ENCODE measurements around the gene SNAP25.

Gene SNAP25

DNA sequence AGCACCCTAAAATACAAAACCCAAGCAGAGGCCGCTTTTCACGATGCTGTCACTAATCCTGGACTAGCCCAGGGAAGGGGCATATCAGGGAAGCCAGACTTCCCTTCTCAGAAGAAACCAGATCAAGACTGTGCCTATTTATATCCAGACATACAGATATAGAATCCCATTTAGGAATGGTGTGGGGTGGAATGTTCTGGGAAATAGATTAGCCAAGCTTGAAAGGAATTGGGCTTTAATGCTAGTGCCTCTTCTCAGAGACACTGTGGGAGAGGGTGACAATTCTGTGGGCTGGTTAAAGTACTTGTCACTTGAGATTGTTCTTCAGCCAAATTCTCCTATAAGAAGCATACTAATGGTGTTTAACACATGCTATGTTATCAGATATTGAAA lies 45.5 kb downstream of the SNAP25 start:
- no peak for DNase-seq

DNA sequence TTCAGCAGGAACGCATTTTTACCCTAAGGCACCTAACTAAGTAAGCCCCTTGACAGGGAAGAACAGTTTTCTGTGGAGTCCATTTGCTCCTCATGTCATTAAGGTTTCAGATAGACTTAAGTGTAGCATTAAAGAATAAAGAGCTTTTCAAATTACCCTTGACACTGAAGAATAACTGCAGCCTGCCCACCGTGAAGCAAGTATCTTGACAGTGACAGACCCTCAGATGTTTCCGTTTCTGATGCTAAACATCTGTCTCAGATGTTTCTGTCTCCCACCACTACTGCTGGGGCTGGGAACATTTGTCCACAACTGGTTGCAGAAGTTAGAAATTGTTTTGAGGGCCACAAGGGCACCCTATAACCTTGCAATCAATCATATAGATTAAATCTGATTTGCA lies 50.0 kb downstream of the SNAP25 start:
- DNase-seq, result no peak

DNA sequence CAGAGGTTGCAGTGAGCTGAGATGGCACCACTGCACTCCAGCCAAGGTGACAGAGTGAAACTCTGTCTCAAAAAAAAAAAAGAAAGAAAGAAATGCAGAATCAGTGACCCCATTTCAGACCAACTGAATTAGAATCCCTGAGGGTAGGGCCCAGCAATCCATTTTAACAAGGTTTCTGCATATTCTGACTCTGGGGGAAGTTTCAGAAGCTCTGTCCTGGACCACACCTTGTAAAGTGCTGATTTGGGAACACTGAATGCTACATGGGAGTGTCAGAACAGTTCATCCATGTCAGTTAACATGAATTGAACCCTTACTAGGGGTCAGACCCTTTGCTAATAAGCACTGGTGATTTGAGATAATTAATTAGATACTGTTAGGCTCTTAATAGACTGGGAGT lies 52.0 kb downstream of the SNAP25 start:
- no peak for DNase-seq

DNA sequence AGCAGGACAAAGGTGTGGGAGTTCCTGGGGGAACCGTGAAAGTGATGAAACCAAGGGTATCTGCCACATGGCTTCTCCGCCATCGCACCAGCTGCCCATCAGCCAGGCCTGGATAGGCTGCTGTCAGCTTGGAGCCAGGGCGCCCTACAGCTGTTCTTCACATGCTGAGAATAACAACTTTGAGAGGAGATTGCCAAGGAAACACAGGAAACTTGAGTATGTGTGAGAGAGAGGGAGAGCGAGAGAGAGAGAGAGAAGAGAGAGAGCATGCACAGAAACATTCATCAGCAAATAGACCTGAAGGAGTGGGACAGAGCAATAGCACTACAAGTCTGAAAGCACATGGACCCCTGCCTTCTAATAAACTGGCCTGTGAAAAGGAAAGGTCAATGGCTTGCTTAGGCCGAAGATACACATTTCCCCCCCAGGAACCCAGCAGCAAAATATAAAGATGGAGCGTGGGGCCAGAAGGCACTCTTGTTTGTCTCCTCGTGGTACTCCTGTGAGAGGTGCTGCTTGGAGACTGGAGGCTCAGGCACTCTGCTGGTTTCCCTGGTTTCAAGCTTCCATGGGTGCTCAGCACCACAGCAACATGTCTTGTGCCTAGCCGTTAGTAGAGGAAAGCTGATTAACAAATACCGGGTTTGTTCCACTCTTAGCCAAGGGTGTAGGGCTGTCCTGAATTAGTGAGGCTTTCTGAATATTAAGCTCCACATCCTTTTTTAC lies 53.0 kb downstream of the SNAP25 start:
- DNase-seq, result no peak

DNA sequence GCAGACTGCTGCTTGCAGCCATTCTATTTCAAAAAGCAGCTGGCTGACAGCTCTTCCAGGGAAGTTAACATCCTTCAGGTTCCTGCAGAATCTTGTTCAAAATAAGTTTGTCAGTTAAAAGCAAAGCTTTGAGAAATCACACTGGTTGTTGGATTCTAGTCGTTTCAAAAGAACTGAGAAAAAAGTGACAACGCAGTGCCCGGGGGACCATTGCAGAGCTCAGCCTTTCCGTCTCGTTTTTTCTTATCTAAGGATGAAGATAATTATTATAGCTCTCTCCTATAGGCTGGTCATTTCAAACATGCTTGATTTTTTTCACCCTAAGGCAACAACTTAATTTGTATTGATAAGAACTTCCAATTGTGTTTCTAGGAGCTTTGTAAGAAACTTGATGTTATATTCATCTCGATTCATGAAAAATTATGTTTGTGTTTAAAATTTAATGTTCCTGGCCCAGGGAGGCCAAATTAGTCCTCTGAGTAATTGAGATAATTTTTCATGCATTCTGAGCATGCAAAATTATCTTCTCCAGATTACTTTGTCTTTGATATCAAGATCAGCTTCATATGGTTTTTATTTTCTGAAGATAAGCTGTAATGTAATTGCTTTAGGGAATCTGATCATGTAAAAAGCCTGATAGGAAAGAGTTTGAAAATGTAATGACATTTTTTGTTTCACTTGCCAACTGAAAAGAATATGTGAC lies 58.4 kb downstream of the SNAP25 start:
- no peak for DNase-seq

DNA sequence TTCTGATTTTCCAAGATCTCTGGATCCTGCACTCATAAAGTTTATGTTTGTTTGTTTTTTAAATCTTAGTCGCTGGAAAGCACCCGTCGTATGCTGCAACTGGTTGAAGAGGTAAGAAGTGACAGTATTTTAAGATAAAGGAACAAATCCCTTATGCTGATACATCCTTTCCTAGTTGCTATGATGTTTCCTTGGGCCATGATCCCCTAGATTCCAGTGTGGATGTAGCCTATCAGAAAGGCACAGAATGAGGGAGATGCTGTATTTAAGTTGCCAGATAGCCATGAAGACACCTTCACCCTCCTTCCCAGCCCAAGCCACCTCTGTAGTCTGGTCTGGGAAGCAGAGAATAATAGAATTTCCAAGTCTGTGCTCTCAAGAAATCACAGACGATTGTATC lies 59.0 kb downstream of the SNAP25 start:
- no peak for DNase-seq

DNA sequence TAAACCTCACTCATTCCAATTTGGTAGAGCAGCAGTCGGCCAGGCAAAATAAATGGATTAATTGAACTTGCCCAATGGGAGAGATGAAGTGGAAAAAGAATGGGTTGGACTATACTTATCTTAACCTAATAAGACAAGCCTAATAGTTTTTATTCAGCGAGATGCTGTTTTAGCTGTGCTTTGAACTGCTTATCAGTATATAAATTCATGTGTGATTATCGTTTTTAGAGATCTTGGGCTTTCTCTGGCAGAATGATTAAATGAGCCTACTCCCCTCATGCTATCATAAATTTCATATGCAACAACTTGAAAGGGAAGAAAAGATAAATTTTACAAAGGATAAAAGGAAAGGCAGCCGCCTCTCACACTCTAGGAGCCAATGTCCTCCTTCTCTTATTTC lies 59.8 kb downstream of the SNAP25 start:
- no peak for DNase-seq

DNA sequence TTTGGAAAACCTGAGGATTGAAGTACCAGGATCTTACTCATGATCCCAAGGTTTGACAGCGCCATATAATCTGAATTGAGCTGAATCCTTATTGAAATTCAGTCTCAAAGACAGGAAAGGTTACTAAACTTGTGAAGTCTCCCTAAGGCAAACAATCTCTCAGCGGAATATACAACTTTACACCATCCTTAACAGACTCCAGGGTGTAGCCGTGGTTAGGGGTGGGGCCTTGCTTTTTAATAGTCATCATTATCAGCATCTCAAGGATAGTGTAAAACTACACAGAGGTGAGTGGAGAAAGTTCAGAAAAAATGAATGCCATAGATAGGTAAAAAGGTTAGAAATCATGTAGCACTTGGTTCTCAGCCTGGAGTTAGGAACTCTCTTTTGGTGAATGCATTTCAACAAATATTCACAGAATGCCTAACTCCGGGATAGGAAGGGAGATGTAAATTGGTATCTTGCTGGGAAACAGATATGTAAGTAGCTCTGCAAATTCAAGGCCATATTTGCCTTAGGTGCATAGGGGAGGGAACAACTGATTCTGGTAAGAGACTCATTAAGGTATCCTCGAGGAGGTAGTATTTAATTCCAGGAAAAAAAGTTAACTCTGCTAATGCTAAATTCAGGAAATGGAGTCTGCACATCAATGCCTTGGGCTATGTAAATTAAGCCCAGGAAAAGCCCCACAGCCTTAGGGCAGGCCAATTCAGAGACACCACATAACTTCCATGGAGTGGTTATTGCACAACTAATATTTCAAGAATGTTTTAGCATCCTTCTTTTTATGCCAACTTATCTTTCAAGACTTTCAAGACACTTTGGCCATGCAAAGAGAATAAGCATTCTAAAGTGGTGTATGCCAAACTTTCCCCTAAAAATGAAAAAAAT lies 61.6 kb downstream of the SNAP25 start:
- DNase-seq, result no peak

DNA sequence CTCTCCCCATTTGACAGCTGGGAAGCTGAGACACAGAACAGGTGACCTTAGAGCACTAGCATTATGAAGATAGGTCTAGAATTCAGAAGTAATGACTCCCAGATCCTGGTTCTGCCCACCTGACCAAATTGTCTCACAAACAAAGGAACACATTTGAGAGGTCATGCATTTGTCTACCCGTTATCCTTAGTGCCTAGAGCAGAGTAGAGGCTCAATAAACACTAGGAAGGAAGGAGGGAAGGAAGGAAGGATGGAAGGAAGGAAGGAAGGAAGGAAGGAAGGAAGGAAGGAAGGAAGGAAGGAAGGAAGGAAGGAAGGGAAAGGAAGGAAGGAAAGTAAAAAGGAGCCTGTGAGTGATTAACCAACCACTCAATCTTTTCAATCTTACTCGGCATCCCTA lies 63.3 kb downstream of the SNAP25 start:
- no peak for DNase-seq

DNA sequence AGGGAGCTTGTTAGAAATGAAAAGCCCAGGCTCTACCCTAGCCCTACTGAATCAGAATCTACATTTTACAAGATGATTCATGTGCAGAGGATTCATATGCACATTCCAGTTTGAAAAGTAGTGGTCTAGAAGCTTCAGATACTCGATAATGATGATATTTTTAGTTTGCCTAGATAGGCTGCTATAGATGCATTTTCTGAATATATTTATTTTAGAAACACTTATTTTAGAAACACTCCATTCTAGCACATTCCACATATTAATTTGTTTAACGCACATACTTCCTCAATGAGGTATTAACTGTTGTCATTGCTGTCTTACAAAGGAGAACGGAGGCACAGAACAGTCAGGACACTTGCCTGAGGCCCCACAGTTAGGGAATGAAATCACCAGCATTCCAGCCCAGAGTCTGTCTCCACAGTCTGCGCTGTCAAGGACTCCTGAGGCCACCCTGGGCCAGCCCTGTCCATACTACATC lies 64.4 kb downstream of the SNAP25 start:
- DNase-seq, result no peak

DNA sequence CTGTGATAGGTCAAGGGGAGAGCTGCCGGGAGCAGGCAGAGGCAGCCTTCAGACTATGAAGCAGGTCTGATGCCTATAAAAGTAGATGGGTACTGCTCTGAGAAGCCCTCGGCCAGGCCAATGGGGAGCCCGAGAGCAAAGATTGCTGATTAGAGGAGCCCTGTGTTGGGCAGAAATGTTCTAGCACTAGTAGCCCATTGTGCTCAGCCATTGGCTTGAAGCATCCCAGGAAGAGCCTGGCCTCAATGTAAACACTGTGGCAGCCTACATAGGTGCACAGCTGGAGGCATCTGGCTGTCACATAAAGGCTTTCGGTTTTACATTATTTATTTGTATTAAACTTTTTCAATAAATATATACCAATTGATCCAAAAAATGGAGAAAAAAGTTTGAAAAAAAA lies 67.7 kb downstream of the SNAP25 start:
- no peak for DNase-seq

DNA sequence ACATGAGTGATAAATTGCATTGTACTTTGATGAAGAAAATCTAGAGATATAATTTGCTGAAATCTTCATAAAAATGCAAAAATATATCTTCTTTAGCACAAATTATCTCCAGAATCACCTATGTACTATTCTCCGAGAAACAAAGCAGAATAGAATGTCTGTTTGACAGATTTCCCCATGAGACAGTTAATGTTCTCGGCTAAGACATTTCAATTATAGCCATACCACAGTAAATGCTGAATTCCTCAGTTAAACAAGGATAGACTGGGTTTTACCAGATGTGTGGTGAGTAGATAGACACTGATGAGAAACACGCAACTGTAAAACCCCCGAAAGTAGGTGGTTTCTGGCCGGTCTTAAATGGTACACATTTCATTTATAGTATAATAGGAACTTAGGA lies 69.8 kb downstream of the SNAP25 start:
- DNase-seq, result no peak

DNA sequence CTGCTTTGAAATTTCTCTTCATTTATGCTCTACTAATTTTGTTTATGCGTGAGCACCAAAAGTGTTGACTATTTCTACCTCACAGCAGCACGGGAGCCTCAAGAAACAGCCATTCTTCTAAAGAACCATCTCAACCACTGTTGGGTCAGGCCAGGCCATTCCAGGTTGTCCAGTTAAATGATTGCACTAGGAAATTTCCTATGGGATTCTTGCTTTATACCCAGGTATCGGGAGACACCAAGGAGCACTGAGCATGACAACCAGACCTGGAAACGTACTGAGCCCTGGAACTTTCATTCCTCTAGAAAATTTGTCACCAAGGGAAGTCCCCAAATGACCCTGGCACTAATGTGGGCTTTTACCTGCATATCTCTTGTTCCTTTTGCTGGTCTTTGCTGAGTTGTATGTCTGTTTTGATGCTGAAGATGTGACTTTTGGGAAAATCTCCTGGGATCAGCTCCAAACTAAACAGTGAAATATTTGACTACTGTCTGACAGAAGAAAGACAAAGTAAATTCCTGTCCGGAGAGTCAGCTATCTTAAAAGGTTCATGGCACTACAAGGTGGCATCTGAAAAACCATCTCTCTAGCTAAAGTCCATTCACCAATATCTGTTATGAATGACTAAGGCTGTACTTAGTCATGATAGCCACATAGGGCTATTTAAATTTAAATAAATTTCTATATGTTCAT lies 70.5 kb downstream of the SNAP25 start:
- no peak for DNase-seq

DNA sequence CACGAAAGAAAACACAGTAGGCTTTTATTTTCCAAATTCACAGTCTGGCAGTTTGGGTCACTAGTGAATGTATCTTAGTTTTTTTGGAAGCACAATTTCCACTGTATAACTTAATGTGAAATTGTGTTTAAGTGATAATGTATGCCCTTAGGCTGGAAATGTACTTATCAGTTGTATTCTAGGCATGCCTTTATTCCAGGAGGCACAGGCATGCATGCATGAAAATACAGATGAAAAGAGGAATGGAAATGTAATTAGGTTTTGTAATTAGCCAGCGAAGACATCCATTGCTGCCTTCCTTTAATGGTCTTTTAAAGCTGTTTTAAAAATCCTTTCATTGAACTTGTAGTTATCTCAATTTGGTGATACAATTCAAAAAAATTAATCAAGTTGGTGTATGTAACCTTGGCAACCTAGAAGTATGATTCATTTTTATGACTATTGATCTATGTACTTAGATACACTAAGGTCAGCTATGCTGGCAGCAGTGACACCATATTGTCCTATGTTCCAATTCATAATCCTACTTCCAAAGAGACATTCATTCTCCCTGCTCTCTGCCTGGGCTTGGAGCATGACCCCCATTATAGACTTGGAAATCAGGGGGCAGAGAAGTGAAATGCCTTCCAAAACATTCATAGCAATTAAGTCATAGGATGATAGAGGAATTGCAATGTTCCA lies 73.1 kb downstream of the SNAP25 start:
- DNase-seq, result no peak

DNA sequence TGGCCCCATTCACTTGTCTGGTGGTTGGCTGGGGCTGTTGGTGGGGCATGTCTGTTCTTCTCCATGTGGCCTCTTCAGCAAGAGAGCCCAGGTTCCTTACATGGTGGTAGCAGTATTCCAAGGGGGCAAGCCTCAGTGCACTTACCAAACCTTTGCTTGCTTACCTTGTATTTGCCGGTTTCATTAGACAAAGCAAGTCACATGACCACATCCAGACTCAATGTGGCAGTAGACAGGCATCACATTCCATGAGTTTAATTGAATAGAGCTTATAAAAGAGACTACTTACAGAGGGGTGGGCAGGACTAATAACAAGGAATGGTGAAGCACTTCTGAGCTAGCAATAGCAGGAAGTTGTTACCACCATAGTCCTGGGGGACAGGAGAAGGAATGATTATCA lies 78.6 kb downstream of the SNAP25 start:
- no peak for DNase-seq

DNA sequence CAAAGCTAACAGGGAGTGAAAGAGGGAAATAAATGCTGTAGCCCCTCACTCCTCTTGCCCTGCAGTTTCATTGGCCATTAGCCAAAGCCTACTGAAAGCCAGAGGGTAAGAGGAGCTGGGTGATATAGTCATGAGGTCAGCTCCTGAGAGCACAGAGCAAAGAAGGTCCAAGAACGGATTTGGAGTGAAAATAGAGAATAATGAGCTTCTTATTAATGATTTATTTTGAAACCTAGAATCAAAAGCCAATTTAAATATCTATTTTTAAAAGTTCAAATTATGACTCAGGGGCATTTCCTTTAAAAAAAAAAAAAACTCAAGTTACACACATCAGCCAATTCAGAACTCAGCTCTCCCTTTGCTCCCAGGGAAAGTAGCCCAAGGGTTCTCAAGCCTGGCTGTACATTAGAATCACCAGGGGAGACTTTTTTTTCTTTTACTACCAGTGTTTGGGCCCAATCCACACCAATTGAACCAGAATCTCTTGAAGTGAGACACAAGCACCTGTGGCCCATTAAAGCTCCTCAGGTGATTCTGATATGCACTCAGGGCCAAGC lies 79.1 kb downstream of the SNAP25 start:
- DNase-seq, result no peak

DNA sequence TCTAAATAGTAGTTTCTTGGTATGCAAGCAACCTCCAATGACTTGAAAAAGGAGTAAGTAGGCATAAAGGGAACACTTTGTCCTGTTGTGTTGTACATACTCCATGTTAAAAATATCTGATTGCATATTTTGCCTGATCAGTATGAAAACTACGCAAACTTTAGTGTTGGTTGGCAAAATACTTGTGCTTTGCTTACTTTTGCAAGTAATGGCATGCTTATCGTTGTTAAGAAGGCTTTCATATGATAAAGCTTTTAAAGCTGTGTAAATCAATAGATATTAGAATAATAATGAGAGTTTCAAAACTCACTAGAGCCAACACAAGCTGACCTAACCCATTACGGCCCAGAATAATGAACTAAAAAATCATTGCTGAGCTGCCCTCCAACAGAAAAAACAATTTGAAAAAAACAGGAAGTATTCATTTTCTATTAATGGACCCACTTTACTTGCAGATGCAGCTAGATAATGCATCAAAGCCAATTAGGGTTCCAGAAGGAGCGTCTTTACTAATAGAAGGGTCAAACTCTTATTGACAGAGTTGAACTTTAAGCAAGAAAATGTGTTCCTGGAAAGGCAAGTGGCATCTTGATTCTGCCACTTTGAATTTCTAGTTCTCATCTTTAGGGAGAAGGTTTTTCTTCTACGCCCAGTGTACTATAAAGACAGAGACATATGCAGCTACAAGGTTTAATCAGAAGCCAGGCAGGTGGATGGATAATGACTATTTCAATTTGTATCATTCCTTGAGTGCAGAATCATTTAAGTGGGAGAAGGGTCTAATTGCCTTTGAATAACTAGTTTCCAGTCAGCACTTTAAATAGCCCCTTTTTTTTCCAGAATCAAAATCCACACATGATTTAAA lies 82.2 kb downstream of the SNAP25 start:
- no peak for DNase-seq

DNA sequence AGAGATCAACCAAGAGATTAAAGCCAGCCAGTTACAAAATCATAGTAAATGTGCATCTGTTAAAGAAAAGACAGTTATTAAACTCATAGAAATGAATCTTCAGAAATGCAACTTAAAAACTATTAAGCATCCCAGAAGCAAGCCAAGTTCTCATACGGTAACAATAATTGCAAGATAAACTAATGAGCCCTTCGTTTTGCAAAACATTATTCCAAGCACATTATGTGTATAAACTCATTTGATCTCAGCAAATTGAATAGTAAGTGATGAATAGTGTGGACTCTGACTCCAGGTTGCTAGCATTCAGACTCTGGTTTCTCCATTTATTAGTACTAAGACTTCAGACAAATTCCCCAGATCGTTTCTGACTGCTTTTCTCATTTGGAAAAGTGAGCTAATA lies 85.2 kb downstream of the SNAP25 start:
- DNase-seq, result no peak

DNA sequence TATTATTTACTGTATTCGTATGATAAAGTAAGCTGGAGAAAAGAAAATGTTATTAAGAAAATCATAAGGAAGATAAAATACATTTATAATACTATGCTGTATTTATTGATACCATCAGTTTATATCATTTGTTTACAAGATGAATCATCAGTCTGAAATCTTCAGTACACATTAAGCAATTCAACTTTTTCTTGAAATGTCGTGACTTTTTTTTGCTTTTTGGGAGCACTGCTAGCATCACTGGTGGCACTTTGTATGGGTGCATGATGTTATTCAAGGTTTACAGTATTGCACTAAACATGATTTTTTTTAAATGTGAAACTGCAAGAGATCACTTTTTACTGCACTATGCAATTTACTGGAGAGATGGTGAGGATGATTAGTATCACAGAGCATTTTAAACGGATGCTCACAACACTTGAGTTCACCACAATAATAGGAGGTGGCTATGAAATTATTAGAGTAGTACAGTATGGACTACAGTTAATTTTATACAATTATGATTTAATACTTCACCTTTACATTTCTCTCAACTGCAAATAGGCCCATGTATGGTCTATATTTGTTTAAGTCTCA lies 85.9 kb downstream of the SNAP25 start:
- no peak for DNase-seq

DNA sequence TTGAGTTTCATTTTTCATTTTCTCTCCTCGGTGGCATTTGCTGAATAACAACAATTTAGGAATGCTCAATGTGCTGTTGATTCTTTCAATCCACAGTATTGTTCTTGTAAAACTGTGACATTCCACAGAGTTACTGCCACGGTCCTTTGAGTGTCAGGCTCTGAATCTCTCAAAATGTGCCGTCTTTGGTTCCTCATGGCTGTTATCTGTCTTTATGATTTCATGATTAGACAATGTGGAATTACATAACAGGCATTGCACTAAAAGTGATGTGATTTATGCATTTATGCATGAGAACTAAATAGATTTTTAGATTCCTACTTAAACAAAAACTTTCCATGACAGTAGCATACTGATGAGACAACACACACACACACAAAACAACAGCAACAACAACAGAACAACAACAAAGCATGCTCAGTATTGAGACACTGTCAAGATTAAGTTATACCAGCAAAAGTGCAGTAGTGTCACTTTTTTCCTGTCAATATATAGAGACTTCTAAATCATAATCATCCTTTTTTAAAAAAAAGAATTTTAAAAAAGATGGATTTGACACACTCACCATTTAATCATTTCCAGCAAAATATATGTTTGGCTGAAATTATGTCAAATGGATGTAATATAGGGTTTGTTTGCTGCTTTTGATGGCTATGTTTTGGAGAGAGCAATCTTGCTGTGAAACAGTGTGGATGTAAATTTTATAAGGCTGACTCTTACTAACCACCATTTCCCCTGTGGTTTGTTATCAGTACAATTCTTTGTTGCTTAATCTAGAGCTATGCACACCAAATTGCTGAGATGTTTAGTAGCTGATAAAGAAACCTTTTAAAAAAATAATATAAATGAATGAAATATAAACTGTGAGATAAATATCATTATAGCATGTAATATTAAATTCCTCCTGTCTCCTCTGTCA lies 88.1 kb downstream of the SNAP25 start:
- no peak for DNase-seq

Measured in activated CD4-positive, alpha-beta T cell treated with anti-CD3 and anti-CD28 coated beads for 4 hours (primary cell).